Fibroblast of villous mesenchyme (primary cell): ENCODE measurements around the gene IL11RA. TPM values are rescaled to one million over a fixed set of nuclear protein-coding genes. Genes with fewer than 3 reads are reported as not detected.

ENCODE experiments used
- DNase-seq: peaks from one replicate; pipeline ENCODE4 v3.0.0-alpha.2; 2010; ENCODE audit warnings: low read depth
- H3K4me3 ChIP-seq: 2 replicates; pipeline ENCODE4 v1.5.1; 2011; ENCODE audit warnings: low read depth, mild to moderate bottlenecking, low read length
- CTCF ChIP-seq: IDR thresholded peaks from 2 replicates; pipeline ENCODE4 v1.5.1; 2012; ENCODE audit warnings: low read depth, mild to moderate bottlenecking, low read length; ENCODE audit not compliant: insufficient read depth
- total RNA-seq: library from RNA; depleted of rRNA; stranded (reverse); fragments of >200 nt; gene quantifications from 2 replicates; pipeline ENCODE4 v1.2.3, GENCODE V29; 2012

The IL11RA gene
- total RNA-seq, 1 donor, result 8.2 TPM

- DNase-seq, result no peak
- peak overlapping the region; percentile 82 for H3K4me3 ChIP-seq
- no peak for TF ChIP-seq CTCF
Observed at GRCh38 chr9:34611251-34611810, 40.7 kb upstream of the IL11RA start.

DNA sequence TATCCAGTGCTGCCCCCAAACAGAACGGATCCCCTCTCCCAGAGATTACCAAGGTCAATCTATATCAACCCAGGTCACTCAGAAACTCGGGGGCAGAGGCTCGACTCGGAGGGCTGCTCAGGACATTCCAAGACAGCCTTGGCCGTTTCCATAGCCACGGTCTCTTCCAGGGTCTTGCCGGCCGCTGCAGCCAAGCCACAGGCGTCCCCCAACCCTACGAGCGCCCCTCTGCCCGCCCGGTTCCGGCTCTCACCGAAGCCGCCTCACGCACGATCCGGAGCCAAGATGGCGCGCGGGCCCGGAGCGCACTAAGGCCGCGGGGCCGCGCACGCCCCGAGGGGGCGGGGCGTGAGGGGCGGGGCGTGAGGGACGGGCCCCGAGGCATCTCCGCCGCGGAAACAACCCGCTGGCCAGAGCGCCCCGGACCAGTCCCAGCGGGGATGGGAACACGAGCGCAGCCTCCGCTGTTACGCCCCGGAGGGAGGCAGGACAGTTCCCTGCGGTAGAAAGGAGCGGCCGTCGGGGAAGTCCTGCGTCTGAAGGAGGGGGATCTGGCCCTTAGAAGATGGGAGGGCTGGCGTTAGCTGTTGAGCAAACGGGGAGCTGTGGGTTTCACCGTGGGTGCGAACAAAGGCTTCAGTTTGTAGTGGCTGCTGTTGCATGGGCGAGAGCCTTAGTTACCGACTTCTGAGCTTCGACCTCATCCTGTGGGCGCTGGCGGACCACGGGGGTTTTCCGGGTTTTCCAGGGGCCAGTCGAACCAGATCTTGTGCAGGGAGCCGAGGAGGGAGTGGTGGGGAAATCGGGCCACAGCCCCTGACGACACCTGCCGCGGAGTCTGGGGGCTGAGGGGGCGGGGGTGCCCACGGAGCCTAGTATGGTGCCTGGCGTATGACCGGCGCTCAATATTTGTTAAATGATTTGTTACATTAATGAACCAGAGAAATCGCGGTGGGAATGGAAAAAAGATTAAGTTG lies 39.9 kb upstream of the IL11RA start, which contains the start of gene RPP25L:
Gene RPP25L, minus strand, starts transcription at position 287 of the 977 bp plus-strand sequence. CDS start 801 bp downstream, outside the sequence.
- no peak for TF ChIP-seq CTCF
- DNase-seq, result peak; percentile 84
- peak within 1 kb of the TSS; percentile 82 for H3K4me3 ChIP-seq

DNA sequence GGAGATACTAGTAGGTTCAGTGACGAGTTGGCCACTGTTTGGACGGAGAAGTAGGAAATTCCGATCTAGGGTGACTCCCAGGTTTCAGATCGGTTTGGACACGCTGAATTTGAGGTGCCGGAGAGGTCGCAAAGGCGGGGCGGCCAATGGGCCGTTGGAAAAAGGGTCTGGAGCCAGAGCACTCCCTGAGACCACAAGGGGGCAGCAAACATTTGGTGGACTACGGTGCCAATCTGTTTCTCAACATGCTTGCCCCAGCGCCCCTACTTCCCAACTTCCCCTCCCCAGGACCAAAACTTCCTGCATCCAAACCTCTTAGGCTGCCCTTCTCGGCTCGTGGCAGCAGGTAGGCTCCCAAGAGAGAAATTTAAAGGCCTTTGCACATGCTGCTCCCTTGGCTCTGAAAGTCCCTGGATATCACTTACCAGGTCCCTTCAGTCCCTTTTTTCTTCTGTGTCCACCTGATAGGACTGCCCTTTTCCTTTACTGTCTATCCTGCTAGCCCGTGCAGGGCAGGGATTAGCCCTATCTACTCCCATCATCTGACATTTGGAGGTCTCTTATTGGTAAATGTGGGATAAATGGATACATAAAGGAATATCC lies 39.1 kb upstream of the IL11RA start:
- peak overlapping the region; percentile 82 for H3K4me3 ChIP-seq
- peak; percentile 84 for TF ChIP-seq CTCF
- DNase-seq, result peak; percentile 67

GRCh38 chr9:34615132-34615531 lies 36.9 kb upstream of the IL11RA start:
- no peak for DNase-seq
- H3K4me3 ChIP-seq, result no peak overlapping the region
- no peak for TF ChIP-seq CTCF

DNA sequence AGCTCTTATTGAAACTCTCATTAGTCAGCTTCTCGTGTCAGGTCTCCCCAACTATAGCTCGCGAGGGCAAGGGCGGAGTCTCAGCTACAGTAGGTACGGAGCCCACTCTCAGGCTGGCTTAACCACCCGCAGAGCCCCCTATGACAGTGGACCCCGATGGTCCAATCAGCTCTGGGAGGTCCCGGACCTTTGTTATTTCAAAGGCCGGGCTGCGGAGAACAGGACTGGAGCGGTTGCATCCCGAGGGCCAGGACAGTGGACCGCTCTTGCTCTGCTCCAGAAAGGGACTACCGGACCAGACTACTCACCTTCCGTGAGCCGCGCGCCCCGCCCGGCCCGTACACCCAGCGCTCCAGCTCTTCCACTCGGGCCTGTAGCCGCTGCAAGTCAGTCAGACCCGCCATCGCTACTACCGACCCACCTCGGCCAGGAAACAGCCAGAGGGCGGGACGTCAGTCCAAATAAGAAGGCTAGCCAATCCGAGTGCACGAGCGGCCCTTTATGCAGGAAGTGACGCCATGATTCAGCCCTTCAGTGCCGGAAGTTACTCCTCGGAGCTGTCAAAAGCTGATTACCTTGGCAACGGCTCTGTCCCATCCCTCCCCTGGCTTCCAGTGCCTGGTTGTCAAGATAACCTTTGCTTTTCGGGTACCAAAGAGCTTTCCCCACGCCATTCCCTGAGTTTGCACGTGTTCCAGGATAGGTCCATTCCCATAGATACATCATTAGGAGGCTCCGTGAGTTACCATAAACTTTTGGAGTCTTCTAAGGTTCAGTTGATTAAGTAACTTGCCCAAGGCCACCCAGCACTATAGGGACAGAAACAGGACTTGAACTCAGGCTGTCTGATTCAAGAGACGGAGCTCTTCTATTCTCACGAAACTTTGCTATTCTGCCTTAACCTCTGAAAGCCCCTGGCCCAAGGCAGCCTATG lies 31.7 kb upstream of the IL11RA start, which contains the start of gene DCTN3:
Gene DCTN3, minus strand, starts transcription at position 435 of the 934 bp plus-strand sequence. Its CDS starts 31 bp downstream, at position 404.
- no peak for TF ChIP-seq CTCF
- peak; percentile 95 for DNase-seq
- H3K4me3 ChIP-seq, result peak within 1 kb of the TSS; percentile 69
